HepG2 (cell line): ENCODE results near the gene LRRC3. TPM values are rescaled to one million over a fixed set of nuclear protein-coding genes. Genes with fewer than 3 reads are reported as not detected.

Experiments
- AFF4 ChIP-seq: sonication (generic); formaldehyde crosslinking; IDR thresholded peaks from 2 replicates; pipeline ENCODE4 v1.4.0; 2020; ENCODE audit warnings: missing genetic modification reagents
- ATF4 ChIP-seq, 2 experiments: fragments of 450-650 bp in 1 of 2; sonication (generic) in 1 of 2; formaldehyde crosslinking; IDR thresholded peaks; 2 replicates each; pipeline versions ENCODE4 v1.5.0 to v1.8.0; 2020 to 2022; ENCODE audit warnings: mild to moderate bottlenecking in 1 of 2, missing genetic modification reagents in 1 of 2
- GMEB1 ChIP-seq: sonication (generic); formaldehyde crosslinking; IDR thresholded peaks from 2 replicates; pipeline ENCODE4 v1.5.1; 2020; ENCODE audit warnings: missing genetic modification reagents, mild to moderate bottlenecking, borderline replicate concordance
- TP53 ChIP-seq: sonication (generic); formaldehyde crosslinking; conservative IDR thresholded peaks from 2 replicates; pipeline ENCODE4 v1.4.0; 2020; ENCODE audit warnings: missing genetic modification reagents
- XRCC5 ChIP-seq: fragments of 200-400 bp; formaldehyde crosslinking; optimal IDR thresholded peaks from 2 replicates; pipeline ENCODE3; 2017; ENCODE audit warnings: mild to moderate bottlenecking, low read length
- ZUFSP ChIP-seq: sonication (generic); formaldehyde crosslinking; IDR thresholded peaks from 2 replicates; pipeline ENCODE4 v1.9.0; 2021; ENCODE audit warnings: missing genetic modification reagents, mild to moderate bottlenecking, borderline replicate concordance
- polyA plus RNA-seq, 8 experiments: library from polyadenylated mRNA; depleted of rRNA in 3 of 8; stranded (reverse) in 7 of 8; unstranded in 1 of 8; fragments of >200 nt; fragmentation: Illumina TruSeq in 4 of 8; extraction: Trizol in 4 of 8; gene quantifications; 2 replicates each; pipeline versions ENCODE4 v1.2.1 to v1.2.3, GENCODE V29; 2011 to 2016; ENCODE audit warnings: low read depth in 4 of 8, missing spikeins in 1 of 8, mixed read lengths in 1 of 8; ENCODE audit not compliant: insufficient read depth in 1 of 8
- total RNA-seq, 5 experiments: library from RNA; depleted of rRNA; stranded (reverse); fragments of >200 nt; fragmentation: Illumina TruSeq; extraction: Trizol; gene quantifications; 2 replicates each; pipeline ENCODE4 v1.2.3, GENCODE V29; 2016; ENCODE audit warnings: low read depth in 1 of 5

Gene LRRC3
- total and polyA plus RNA-seq, 2 of the 13 experiments (the other 11 are each of a cell fraction or from before 2014, with no cell fraction given), result 4.8 to 16.5 TPM

GRCh38 chr21:44461464-44462001, 6.2 kb downstream of the LRRC3 start (continued):
- TF ChIP-seq AFF4 (CRISPR knock-in tag), result no peak
- TF ChIP-seq ZUFSP (CRISPR knock-in tag), result no peak
- no peak for TF ChIP-seq GMEB1 (CRISPR knock-in tag)
- TF ChIP-seq ATF4 (CRISPR knock-in tag; IDR thresholded peaks at IDR 0.05), result no peak
- peak; percentile 46 for TF ChIP-seq XRCC5
- TF ChIP-seq TP53, result no peak
